Activated T-cell treated with anti-CD3 and anti-CD28 coated beads for 24 hours (primary cell): ENCODE data around the gene ZNF618.

Experiments
- DNase-seq: peaks from one replicate; pipeline ENCODE4 v3.0.0-alpha.2; 2020; ENCODE audit warnings: low read depth

Gene ZNF618

GRCh38 chr9:113911850-113912557, 35.9 kb downstream of the ZNF618 start:
- no peak for DNase-seq

- no peak for DNase-seq
These were observed 36.7 kb downstream of the ZNF618 start for GRCh38 chr9:113912816-113913215.

DNA sequence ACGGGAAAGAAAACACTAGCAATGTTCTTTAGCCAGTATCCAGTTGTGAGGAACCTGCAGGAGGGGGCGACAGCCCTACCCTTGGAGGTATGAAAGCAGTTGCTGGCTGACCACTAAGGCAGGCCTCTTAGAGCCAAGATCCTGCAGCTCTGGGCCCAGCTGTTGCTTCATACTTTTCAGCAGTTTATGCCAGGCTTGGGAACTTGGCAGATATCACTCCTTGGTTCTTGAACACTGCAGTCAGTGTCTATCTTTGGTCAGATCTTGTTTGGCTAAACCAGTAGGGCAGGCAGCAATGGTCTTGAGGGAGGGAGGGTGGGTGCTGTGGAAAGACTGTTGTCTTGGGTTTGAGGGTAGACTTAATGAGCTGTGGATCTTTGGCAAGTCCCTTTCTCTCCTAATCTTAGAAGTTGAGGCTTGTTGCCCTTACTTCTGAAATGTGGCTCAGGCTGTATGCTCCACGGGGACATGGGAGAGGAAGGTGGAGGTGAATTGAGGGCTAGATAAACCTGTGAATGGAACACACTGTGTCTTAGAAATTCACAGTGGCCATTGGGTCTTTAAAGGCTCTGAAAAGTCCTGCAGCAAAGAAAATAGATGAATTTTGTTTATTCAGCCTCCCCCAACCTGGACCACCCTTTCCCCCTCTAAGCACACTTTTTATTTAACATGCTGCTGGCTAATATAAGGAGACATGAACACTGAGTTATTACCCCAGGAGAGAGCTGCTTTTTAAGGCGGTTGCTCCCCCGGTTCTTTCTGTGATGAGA, 37.5 kb downstream of the ZNF618 start:
- DNase-seq, result no peak

DNA sequence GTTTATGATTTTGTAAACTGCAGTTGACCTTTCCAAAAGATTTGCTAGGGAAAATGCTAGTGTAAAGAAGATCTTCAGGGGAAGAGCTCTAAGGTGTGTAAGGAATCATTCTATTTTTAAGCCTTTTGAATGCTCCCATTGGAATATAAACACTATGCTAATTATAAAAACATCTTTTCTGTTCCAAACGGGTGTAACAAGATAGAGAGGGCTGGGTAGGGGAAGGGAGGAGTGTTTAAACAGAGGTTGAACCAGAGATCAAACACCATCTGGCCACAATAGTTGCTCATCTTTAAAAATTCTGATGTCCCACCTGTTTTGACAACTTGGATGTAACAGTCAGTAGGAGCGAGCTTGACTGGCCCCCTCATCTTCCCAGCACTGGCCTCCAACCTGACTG, 38.4 kb downstream of the ZNF618 start:
- no peak for DNase-seq

DNA sequence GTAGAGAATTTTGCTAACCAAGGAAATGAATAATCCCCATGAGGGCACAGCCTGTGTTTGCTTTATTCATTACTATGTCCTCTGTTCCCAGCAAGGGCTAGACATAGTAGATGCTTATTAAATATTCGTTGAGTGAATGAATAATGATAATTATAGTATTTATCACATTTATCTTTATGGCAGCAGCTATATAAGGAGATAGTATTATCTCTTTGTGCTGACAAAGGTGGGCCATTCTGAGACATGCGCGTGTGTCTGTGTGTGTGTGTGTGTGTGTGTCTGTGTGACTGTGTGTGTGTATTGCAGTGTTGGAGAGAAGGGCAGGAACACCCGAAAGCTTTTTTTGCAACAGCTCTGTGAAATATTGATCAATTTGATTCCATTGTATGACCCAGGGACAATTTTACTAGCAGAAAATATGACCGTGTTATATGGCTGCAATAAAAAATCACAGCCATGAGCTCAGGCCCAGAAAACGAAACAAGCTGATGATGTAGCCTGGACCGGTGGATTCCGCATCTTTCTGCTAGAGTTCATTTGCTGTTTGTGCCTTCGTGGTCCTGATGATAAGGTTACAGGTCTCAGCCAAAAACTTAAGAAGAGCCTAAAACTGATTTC, 39.8 kb downstream of the ZNF618 start:
- no peak for DNase-seq

DNA sequence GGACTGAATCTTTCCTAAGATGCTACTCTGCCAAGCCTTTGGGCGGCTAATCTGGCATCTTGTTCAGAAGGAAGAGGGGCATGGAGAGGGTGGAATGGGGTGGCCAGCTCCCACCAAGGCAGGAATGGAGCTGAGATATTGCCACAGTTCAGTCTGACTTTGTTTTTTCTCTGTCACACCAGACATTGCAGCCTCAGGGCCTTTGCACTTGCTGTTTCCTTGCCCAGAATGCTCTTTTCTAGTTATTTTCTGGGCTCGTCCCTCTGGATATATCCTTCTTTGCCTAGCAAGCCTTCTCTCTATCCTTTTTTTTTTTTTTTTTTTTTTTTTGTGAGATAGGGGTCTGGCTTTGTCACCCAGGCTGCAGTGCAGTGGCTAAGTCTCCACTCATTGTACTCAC, 40.8 kb downstream of the ZNF618 start:
- no peak for DNase-seq

DNA sequence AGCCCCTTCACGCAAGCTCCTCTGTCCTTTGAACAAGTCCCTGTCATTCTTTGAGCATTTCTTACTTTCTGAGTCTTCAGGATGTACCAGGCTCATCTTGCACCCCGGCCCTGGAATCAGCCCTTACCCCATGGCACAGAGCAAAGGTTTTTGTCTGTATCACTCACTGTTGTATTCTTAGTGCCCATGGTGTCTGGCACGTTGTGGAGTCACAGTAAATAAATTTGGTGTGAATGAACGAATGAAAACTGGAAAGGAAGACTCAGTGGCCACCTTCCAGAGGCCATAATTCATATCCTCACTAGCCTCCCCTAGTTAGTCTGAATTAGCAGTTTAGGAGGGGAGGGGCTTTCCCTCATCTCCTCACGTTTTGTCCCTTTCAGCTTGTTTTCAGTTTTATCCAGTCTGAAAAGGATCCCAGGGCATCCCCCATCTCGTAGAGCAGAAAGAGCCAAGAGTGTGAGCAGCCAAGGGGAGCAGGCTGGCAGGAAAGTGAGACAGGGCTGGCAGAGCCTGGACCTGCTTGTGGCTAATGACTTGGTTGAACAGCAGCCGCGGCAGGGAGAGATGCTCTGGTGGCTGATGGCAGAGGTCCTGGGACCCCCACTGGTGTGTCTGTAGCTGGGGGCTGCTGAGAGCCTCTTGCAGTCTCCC, 42.7 kb downstream of the ZNF618 start:
- no peak for DNase-seq

DNA sequence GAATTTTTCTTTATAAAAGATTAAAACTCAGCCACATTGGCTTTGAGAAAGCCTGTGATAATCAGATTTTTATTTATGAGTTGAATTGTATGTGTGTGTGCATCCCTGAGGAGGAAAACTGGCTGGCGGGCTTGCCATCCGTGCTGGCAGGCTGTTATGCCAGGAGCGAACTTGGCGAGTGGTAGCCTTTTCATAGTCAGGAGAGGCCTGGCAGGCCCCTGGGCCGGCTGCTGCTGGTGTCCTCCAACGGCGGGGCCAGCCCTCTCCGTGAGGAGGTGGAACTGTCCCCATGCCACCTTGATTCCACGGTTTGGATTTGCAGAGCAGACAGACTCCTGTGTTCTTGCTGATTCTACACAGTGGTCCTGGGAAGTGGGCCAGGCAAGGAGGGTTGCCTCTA, 43.3 kb downstream of the ZNF618 start:
- DNase-seq, result no peak

DNA sequence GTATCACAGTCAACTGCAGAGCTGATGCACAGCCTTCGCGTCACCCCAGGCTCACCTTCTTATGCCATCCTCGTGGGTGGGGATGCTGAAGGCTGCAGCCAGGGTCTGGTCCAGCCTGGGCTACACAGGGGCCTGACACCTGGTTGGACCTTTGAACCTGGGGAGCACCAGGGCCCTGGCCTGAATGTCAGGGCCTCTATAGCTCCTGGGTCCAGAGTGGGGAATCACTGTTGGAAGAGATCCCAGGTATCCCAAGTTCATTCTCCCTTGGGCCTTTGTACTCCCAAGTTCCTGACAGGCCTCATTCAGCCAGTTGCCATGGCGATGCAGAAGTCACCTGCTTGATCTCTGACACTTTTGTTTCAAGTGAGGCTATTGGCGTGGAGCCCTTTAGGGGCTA, 43.8 kb downstream of the ZNF618 start:
- DNase-seq, result no peak

- DNase-seq, result no peak
These were observed 44.8 kb downstream of the ZNF618 start for GRCh38 chr9:113920872-113921271.

DNA sequence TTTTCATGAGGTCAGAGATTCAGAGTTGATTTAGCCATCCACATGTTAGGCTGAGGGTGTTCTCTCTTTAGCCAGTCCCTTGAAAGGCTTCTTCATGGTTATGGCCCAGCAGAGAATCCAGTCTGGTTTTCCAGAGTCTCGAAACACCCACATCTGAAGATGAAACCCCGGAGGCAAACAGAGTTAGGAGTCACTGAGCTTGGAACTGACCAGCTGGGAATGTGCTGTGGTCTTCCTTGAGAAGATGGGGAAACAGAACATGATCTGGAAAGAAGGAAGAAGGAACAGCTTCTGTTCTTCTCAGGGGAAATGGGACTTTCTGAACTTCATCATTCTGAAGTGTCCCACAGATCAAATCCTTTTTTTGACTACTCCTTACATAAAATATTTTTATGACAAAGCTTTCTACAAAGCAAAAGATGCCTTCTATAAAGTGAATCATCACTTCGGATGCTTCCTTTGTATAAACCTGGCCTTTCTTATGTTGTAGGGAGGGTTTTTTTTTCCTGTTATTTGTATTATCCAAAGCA, 45.4 kb downstream of the ZNF618 start:
- DNase-seq, result no peak

GRCh38 chr9:113922160-113922559, 46.1 kb downstream of the ZNF618 start:
- no peak for DNase-seq

- no peak for DNase-seq
These were observed 50.1 kb downstream of the ZNF618 start for GRCh38 chr9:113926211-113926610.

DNA sequence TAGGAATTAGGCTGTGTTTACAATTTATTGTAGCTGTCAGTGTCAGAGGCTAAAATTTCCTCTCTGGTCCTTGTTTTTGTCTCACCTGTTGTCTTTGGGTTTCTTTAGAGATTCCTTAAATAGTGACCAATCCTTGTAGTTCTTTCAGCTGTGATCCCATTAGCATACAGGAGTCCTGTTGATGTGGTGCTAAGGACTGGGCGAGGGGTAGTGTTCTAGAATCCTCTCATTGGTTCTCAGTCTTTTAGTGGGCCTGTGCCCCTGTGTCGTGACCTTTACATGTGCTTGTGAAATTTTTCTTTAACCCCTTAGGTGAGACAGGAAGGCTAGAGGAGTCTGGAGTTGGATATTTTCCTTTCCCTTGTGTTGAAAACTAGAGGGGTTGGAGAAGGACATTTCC, 51.2 kb downstream of the ZNF618 start:
- no peak for DNase-seq

- DNase-seq, result no peak
These were observed 52.2 kb downstream of the ZNF618 start for GRCh38 chr9:113928269-113928668.

DNA sequence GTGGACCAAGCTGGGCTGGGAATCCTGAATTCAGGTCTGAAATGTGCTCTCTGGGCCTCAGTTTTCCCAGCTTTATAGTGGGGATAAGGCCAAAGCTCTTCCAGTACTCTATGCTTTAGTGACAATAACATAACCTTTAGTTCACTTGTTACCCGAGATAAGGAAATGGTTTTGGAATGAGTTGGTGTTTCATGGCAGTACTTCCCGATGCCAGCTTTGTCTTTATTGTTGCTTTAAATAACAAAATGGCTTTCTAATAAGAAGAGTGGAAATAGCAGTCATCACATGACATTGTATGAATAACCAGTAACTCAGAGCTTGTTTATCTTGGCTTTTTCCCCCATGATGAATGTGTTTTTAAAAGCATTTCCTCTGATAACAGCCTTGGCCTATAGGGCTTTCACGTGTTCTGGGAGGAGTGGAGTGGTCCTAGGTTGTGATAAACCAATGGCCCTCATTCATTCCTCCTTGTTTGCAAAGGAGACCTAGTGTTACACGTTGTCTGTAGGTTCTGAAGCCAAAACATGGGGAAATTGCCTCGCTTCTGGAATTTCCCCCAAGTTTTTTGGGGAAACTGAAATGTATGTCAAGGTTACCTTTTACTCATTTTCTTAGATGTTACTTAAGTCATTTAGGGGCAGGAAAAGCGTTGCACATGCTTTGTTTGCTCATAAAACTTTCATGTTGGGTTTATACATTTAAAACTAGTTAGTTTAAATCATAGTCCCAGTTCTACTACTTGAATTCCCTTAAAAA, 53.7 kb downstream of the ZNF618 start:
- DNase-seq, result no peak

DNA sequence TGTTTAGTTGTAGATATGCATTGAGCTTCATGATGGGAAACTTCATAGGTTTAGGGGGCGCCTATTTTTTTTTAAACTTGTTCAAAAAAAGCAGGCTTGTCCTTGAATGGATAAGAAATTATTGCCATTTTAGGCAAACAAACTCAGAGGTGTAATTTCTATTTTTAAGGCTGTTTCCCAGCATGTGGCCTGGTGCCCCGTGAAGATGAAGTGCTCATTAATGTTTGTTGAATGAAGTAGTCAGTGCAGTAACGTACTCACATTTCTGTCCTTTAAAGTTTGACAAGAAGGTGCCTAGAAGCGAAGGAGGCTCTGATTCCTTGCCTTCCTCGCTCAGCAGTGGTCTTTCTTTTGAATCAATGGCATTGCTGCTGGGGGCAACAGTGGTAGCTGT, 54.3 kb downstream of the ZNF618 start:
- no peak for DNase-seq

DNA sequence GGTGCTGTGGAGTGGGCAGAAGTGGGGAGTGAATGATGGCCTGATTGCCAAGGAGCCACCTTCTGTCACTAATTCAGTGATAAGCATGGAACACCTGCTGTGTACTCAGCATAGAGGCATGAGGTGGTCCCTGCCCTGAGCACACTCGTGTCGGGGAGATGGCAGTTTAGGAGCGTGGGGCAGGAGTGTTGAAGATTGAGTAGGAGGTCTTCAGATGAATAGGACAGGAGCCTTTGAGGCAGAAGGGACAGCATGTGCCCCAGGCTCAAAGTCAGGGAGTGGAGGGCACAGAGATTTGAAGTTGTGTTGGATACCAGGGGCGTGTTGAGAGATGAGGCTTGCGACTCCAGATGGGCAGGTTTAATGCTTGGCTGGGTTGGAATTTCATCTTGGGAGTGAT, 55.0 kb downstream of the ZNF618 start:
- DNase-seq, result no peak

GRCh38 chr9:113931777-113932176, 55.7 kb downstream of the ZNF618 start:
- DNase-seq, result no peak

GRCh38 chr9:113932906-113933584, 56.9 kb downstream of the ZNF618 start:
- DNase-seq, result no peak

- DNase-seq, result no peak
These were observed 57.6 kb downstream of the ZNF618 start for GRCh38 chr9:113933671-113934070.
